HUES6 (cell line): ENCODE results near the gene C5AR2.
"Not testable (repeated sequence)": the region's sequence is repeated elsewhere in the genome, so short reads cannot be mapped to it uniquely, and the experiment has no call there.

Source experiments
- H3K27ac ChIP-seq: 2 replicates; pipeline ENCODE4 v1.7.0; 2013; ENCODE audit warnings: low read depth, mild to moderate bottlenecking, low read length, inconsistent platforms
- H3K27me3 ChIP-seq: 2 replicates; pipeline ENCODE4 v1.6.1; 2013; ENCODE audit warnings: low read length; ENCODE audit not compliant: control insufficient read depth, insufficient read depth
- H3K36me3 ChIP-seq: 2 replicates; pipeline ENCODE4 v1.6.1; 2013; ENCODE audit warnings: low read length; ENCODE audit not compliant: control insufficient read depth, insufficient read depth
- H3K4me1 ChIP-seq: 2 replicates; pipeline ENCODE4 v1.6.1; 2013; ENCODE audit warnings: low read length; ENCODE audit not compliant: control insufficient read depth, insufficient read depth
- H3K4me3 ChIP-seq: 2 replicates; pipeline ENCODE4 v1.5.1; 2013; ENCODE audit warnings: low read depth, low read length
- H3K9ac ChIP-seq: one replicate; pipeline ENCODE4 v1.6.1; 2013; ENCODE audit warnings: mild to moderate bottlenecking, low read length
- H3K9me3 ChIP-seq: 2 replicates; pipeline ENCODE4 v1.6.1; 2013; ENCODE audit warnings: low read depth, low read length; ENCODE audit not compliant: control insufficient read depth, insufficient read depth

Gene C5AR2

GRCh38 chr19:47388721-47389120 lies 56.7 kb downstream of the C5AR2 start:
- H3K4me3 ChIP-seq, H3K27ac ChIP-seq, H3K27me3 ChIP-seq, H3K36me3 ChIP-seq, H3K9me3 ChIP-seq, H3K9ac ChIP-seq: not testable (repeated sequence)
- peaks cover 12% of the 10 kb centered on the region; the same call in 1 of the 2 replicates for H3K4me1 ChIP-seq

GRCh38 chr19:47389150-47389556 lies 57.2 kb downstream of the C5AR2 start:
- peaks cover 12% of the 10 kb centered on the region; the same call in 1 of the 2 replicates for H3K4me1 ChIP-seq

GRCh38 chr19:47390533-47391488 lies 58.8 kb downstream of the C5AR2 start:
- Histone ChIP-seq H3K4me3 (no peak overlapping the region), H3K9ac (peak overlapping the region; percentile 54)

More at GRCh38 chr19:47389150-47389556, 57.2 kb downstream of the C5AR2 start:
- Histone ChIP-seq H3K27ac (no peak overlapping the region), H3K9ac (peak overlapping the region; percentile 1), H3K4me3 (no peak overlapping the region), H3K27me3 (no peaks in the 10 kb centered on the region; the same call in 1 of the 2 replicates), H3K9me3 (peaks cover 4% of the 10 kb centered on the region; the same call in 1 of the 2 replicates), H3K36me3 (no peaks in the 10 kb centered on the region; the same call in 1 of the 2 replicates)

GRCh38 chr19:47391510-47392223 lies 59.7 kb downstream of the C5AR2 start:
- H3K4me1 ChIP-seq: peaks cover 12% of the 10 kb centered on the region; the same call in 1 of the 2 replicates
- H3K9me3 ChIP-seq: peaks cover 4% of the 10 kb centered on the region; the same call in 1 of the 2 replicates
- peak overlapping the region; percentile 97 for H3K9ac ChIP-seq
- no peaks in the 10 kb centered on the region; the same call in 1 of the 2 replicates for H3K27me3 ChIP-seq
- peak overlapping the region; percentile 75; the same call in 1 of the 2 replicates for H3K27ac ChIP-seq
- no peak overlapping the region; the same call in 1 of the 2 replicates for H3K4me3 ChIP-seq
- peaks cover 8% of the 10 kb centered on the region; the same call in 1 of the 2 replicates for H3K36me3 ChIP-seq

More at GRCh38 chr19:47390533-47391488, 58.8 kb downstream of the C5AR2 start:
- no peaks in the 10 kb centered on the region; the same call in 1 of the 2 replicates for H3K27me3 ChIP-seq
- H3K4me1 ChIP-seq: peaks cover 12% of the 10 kb centered on the region; the same call in 1 of the 2 replicates
- H3K27ac ChIP-seq: peak overlapping the region; percentile 69; the same call in 1 of the 2 replicates
- H3K36me3 ChIP-seq: peaks cover 8% of the 10 kb centered on the region; the same call in 1 of the 2 replicates
- peaks cover 4% of the 10 kb centered on the region; the same call in 1 of the 2 replicates for H3K9me3 ChIP-seq
